OCI-LY3 (cell line): Measurements from ENCODE around the gene TTLL5.

Source experiments
- CTCF ChIP-seq: fragments of 200-600, 300-600 bp; sonication (generic); IDR thresholded peaks from 2 replicates; pipeline ENCODE4 v1.5.1; 2014; ENCODE audit warnings: antibody characterized with exemption, low read length, low read depth
- EZH2phosphoT487 ChIP-seq: fragments of 200-600 bp; shearing (Covaris generic); IDR thresholded peaks from 2 replicates; pipeline ENCODE4 v1.6.1; 2018; ENCODE audit warnings: antibody characterized with exemption, mixed run types, low read depth

GRCh38 chr14:75969126-75969525, 308.1 kb downstream of the TTLL5 start:
- no peak for TF ChIP-seq CTCF
- no peak for TF ChIP-seq EZH2phosphoT487
